Nephron progenitor cell (in vitro differentiated cells): Measurements from ENCODE around the gene SLBP.

Experiments used
- DNase-seq: peaks from one replicate; pipeline ENCODE4 v3.0.0; 2021
- H3K27ac Mint-ChIP-seq: 2 replicates; pipeline ENCODE4 v1.8.0; 2021; ENCODE audit warnings: mild to moderate bottlenecking, moderate library complexity, mixed read lengths
- H3K27me3 Mint-ChIP-seq: 2 replicates; pipeline ENCODE4 v1.8.0; 2021; ENCODE audit warnings: mild to moderate bottlenecking, low read depth, mixed read lengths; ENCODE audit not compliant: poor library complexity
- H3K36me3 Mint-ChIP-seq: 2 replicates; pipeline ENCODE4 v1.8.0; 2021; ENCODE audit warnings: low read depth, mixed read lengths
- H3K4me1 Mint-ChIP-seq: 2 replicates; pipeline ENCODE4 v1.8.0; 2021; ENCODE audit warnings: mixed read lengths
- H3K4me3 Mint-ChIP-seq: 2 replicates; pipeline ENCODE4 v1.8.0; 2021; ENCODE audit warnings: mild to moderate bottlenecking, moderate library complexity, mixed read lengths
- H3K9me3 Mint-ChIP-seq: 2 replicates; pipeline ENCODE4 v1.8.0; 2021; ENCODE audit warnings: mild to moderate bottlenecking, moderate library complexity, mixed read lengths
- CTCF ChIP-seq: fragments of 200-600 bp; sonication (generic); IDR thresholded peaks from 2 replicates; pipeline ENCODE4 v1.5.0; 2021; ENCODE audit warnings: antibody characterized with exemption

Gene SLBP

GRCh38 chr4:1743975-1744374 is 31.9 kb upstream of the SLBP start:
- Mint-ChIP-seq H3K4me3 (no peak overlapping the region), H3K9me3 (peaks cover 2% of the 10 kb centered on the region), H3K27ac (no peak overlapping the region), H3K27me3 (peaks cover 4% of the 10 kb centered on the region), H3K36me3 (peaks cover 33% of the 10 kb centered on the region), H3K4me1 (no peaks in the 10 kb centered on the region)
- no peak for TF ChIP-seq CTCF
- DNase-seq, result no peak

- peaks cover 38% of the 10 kb centered on the region for H3K36me3 Mint-ChIP-seq
- peaks cover 6% of the 10 kb centered on the region for H3K9me3 Mint-ChIP-seq
- no peak overlapping the region for H3K27ac Mint-ChIP-seq
- no peak for TF ChIP-seq CTCF
- no peak for DNase-seq
- no peak overlapping the region for H3K4me3 Mint-ChIP-seq
- H3K4me1 Mint-ChIP-seq, result no peaks in the 10 kb centered on the region
- peaks cover 4% of the 10 kb centered on the region for H3K27me3 Mint-ChIP-seq
Observed at GRCh38 chr4:1743551-1743950, 31.4 kb upstream of the SLBP start.

GRCh38 chr4:1741208-1741607 is 29.1 kb upstream of the SLBP start:
- H3K9me3 Mint-ChIP-seq, result peaks cover 13% of the 10 kb centered on the region
- H3K36me3 Mint-ChIP-seq, result peaks cover 59% of the 10 kb centered on the region
- no peaks in the 10 kb centered on the region for H3K27me3 Mint-ChIP-seq
- H3K4me3 Mint-ChIP-seq, result no peak overlapping the region
- no peaks in the 10 kb centered on the region for H3K4me1 Mint-ChIP-seq
- no peak overlapping the region for H3K27ac Mint-ChIP-seq
- no peak for TF ChIP-seq CTCF
- no peak for DNase-seq

GRCh38 chr4:1740021-1740545 is 28.0 kb upstream of the SLBP start:
- Mint-ChIP-seq H3K4me1 (no peaks in the 10 kb centered on the region), H3K4me3 (no peak overlapping the region), H3K36me3 (peaks cover 67% of the 10 kb centered on the region), H3K9me3 (peaks cover 13% of the 10 kb centered on the region), H3K27ac (no peak overlapping the region), H3K27me3 (no peaks in the 10 kb centered on the region)
- no peak for TF ChIP-seq CTCF
- no peak for DNase-seq

- Mint-ChIP-seq H3K4me3 (no peak overlapping the region), H3K9me3 (peaks cover 13% of the 10 kb centered on the region), H3K4me1 (no peaks in the 10 kb centered on the region), H3K36me3 (peaks cover 70% of the 10 kb centered on the region), H3K27ac (no peak overlapping the region), H3K27me3 (no peaks in the 10 kb centered on the region)
- no peak for TF ChIP-seq CTCF
- no peak for DNase-seq
Observed at GRCh38 chr4:1739358-1739757, 27.2 kb upstream of the SLBP start.

- Mint-ChIP-seq H3K27ac (no peak overlapping the region), H3K9me3 (peaks cover 13% of the 10 kb centered on the region), H3K36me3 (peaks cover 75% of the 10 kb centered on the region), H3K4me3 (no peak overlapping the region), H3K27me3 (no peaks in the 10 kb centered on the region), H3K4me1 (no peaks in the 10 kb centered on the region)
- TF ChIP-seq CTCF, result no peak
- DNase-seq, result no peak
Observed at GRCh38 chr4:1738410-1738809, 26.3 kb upstream of the SLBP start.
